GM15510 (cell line): ENCODE measurements around the gene RSKR.

Source experiments
- POLR2A ChIP-seq: IDR thresholded peaks from 3 replicates; pipeline ENCODE4 v1.6.1; 2011; ENCODE audit warnings: borderline replicate concordance; ENCODE audit not compliant: insufficient read length; ENCODE audit errors: extremely low read depth

Gene RSKR

GRCh38 chr17:28634206-28634865 lies 20.4 kb upstream of the RSKR start:
- no peak for TF ChIP-seq POLR2A

DNA sequence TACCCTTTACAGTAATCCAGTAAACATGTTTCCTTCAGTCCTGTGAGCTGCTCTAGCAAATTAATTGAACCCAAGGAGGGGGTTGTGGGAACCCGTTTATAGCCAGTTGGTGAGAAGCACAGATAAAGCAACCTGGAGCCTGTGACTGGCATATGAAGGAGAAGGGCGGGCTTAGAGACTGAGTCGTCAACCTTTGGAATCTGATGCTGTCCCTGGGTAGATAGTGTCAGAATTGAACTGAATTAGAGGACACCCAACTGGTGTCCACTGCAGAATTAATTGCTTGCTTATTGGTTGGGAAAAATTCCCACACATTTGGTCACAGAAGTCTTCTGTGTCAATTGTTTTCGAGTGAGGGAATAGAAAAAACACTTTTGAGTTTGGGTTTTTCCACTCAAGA lies 12.8 kb upstream of the RSKR start:
- no peak for TF ChIP-seq POLR2A

GRCh38 chr17:28624148-28624547 lies 10.2 kb upstream of the RSKR start:
- TF ChIP-seq POLR2A = no peak

GRCh38 chr17:28623696-28624095 lies 9.7 kb upstream of the RSKR start:
- no peak for TF ChIP-seq POLR2A

DNA sequence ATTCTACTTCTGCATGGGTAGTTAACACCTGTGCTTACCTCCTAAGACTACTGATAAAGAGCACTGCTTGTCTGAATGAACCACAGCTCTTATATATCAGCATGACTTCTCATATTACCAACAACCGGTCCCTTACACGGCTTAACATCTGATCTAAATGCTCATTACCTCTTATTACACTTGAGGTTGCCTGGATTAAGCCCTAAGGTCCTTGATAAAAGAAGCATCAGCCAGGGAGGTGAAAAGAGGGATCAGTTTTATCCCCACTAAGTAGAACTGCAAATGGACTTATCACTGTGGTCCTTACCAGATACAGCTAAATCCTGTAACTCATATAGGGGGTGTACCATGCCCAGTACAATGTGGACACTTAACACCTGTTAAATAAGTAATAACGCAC lies 8.2 kb upstream of the RSKR start:
- no peak for TF ChIP-seq POLR2A

DNA sequence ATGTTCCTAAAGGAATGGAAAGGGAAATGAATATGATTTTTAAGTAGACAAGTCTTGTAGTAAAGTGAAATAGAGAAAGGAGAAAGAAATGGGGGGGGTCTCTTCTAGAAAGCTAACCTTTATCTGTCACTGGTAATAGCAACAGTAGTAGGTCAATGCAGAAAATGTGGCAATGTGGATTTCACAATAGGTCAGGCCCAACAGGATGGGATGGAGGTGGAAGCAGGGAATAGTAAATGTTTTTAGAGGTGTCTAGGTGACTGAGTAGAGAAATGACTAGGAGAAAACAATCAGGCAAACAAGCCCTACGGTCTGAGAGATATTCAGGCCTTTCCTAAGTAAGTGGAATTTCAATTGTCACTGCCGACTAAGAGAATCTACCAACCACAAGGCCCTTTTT lies 6.0 kb upstream of the RSKR start:
- no peak for TF ChIP-seq POLR2A

DNA sequence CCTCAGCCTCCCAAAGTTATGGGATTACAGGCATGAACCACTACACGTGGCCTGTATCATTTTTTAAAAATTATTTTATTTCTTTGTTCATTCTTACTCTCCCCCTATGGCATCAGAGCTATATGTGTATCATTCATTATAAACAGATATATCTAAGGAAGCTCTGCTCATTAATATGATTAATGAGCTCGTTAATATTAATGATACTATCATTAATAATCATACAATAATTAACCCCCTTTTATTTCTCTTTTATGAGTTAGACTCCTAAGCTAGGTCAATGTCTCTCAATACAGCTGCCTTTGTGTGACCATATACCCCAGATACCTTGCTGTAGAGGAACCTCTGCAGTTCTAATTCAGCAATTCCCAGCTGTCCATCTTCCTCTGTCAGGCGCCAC lies 4.5 kb upstream of the RSKR start:
- no peak for TF ChIP-seq POLR2A

- TF ChIP-seq POLR2A = no peak
Measured at GRCh38 chr17:28616281-28616680, 2.3 kb upstream of the RSKR start.

- TF ChIP-seq POLR2A = no peak
Measured at GRCh38 chr17:28615260-28615940, 1.4 kb upstream of the RSKR start.

GRCh38 chr17:28612936-28613872 lies 781 bp downstream of the RSKR start:
- no peak for TF ChIP-seq POLR2A

DNA sequence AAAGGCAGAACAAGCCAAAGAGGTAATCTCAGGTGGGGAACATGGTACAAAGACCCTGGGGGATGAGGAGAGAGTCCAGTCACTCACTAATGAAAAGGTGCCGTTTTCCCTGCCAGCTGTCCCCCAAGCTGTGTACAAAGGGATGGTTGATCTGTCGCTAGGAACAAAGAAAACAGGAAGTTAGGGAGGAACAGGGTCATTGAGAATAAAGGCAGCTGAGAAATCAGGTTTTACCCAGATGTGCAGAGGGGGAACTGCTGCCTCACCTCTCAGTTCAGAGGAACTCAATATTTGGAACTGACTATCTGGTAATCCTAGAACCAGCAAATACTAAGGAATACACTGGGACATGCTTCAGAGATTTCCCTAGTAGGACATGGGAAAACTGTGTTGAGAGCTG lies 1.5 kb downstream of the RSKR start:
- no peak for TF ChIP-seq POLR2A

- no peak for TF ChIP-seq POLR2A
Measured at GRCh38 chr17:28610376-28610775, 3.6 kb downstream of the RSKR start.

GRCh38 chr17:28599311-28600184 lies 14.4 kb downstream of the RSKR start:
- TF ChIP-seq POLR2A = no peak

GRCh38 chr17:28598799-28599310 lies 15.1 kb downstream of the RSKR start, which contains the start of gene SPAG5:
Gene SPAG5, minus strand, starts transcription at chr17:28599025. Its CDS starts 79 bp downstream, at chr17:28598946.
- peak; percentile 87 for TF ChIP-seq POLR2A

GRCh38 chr17:28598389-28598788 lies 15.6 kb downstream of the RSKR start:
- no peak for TF ChIP-seq POLR2A
